ENCODE measurements around the gene GNG12.
A peak's percentile ranks its signal among the peaks of the same experiment; 100 is the strongest.
"Not testable (repeated sequence)": the region's sequence is repeated elsewhere in the genome, so short reads cannot be mapped to it uniquely, and the experiment has no call there.

Gene GNG12

GRCh38 chr1:67657152-67657551 is 176.1 kb downstream of the GNG12 start:
- not testable (repeated sequence) for DNase-seq

GRCh38 chr1:67655581-67655980 is 177.7 kb downstream of the GNG12 start:
- no peak for DNase-seq
- in situ Hi-C loops (cut with HindIII; ENCODE audit: low pct_ligation_motif_present, low pct_unique_long_range_greater_than_20kb, low sequenced_read_pairs) = no loop called here

More at GRCh38 chr1:67657152-67657551, 176.1 kb downstream of the GNG12 start:
- in situ Hi-C loops (cut with HindIII; ENCODE audit: low pct_ligation_motif_present, low pct_unique_long_range_greater_than_20kb, low sequenced_read_pairs) = not testable (repeated sequence)

- no peak for DNase-seq
- in situ Hi-C loops (cut with HindIII; ENCODE audit: low pct_ligation_motif_present, low pct_unique_long_range_greater_than_20kb, low sequenced_read_pairs) = no loop called here
Observed at GRCh38 chr1:67653304-67653703, 180.0 kb downstream of the GNG12 start.

GRCh38 chr1:67652800-67653199 is 180.5 kb downstream of the GNG12 start:
- DNase-seq = peak; percentile 27
- in situ Hi-C loops (cut with HindIII; ENCODE audit: low pct_ligation_motif_present, low pct_unique_long_range_greater_than_20kb, low sequenced_read_pairs) = no loop called here

All from ACHN (cell line).